T-helper 22 cell (primary cell): ENCODE data around the gene AVPI1.
"Not testable (repeated sequence)": the region's sequence is repeated elsewhere in the genome, so short reads cannot be mapped to it uniquely, and the experiment has no call there.

Experiments
- DNase-seq: peaks from one replicate; pipeline ENCODE4 v3.0.0-alpha.2; 2020; ENCODE audit warnings: low read depth

AVPI1 gene

GRCh38 chr10:97711640-97712572, 24.9 kb upstream of the AVPI1 start:
- DNase-seq, result no peak

GRCh38 chr10:97708976-97709946, 22.2 kb upstream of the AVPI1 start:
- DNase-seq, result no peak

- DNase-seq, result no peak
These were observed 21.1 kb upstream of the AVPI1 start for GRCh38 chr10:97708167-97708566.

GRCh38 chr10:97707134-97707861, 20.3 kb upstream of the AVPI1 start:
- DNase-seq, result no peak

- DNase-seq, result no peak
These were observed 18.1 kb upstream of the AVPI1 start for GRCh38 chr10:97705006-97705670.

- DNase-seq, result no peak
These were observed 17.3 kb upstream of the AVPI1 start for GRCh38 chr10:97704341-97704740.

- no peak for DNase-seq
These were observed 16.5 kb upstream of the AVPI1 start for GRCh38 chr10:97703398-97704067.

GRCh38 chr10:97701438-97702069, 14.5 kb upstream of the AVPI1 start:
- no peak for DNase-seq

- DNase-seq, result not testable (repeated sequence)
These were observed 11.1 kb upstream of the AVPI1 start for GRCh38 chr10:97698072-97698655.

GRCh38 chr10:97690133-97690532, 3.1 kb upstream of the AVPI1 start:
- no peak for DNase-seq

- DNase-seq, result no peak
These were observed 2.5 kb upstream of the AVPI1 start for GRCh38 chr10:97689559-97690020.

- DNase-seq, result no peak
These were observed 1.0 kb upstream of the AVPI1 start for GRCh38 chr10:97687785-97688781.

GRCh38 chr10:97686301-97686961, 610 bp downstream of the AVPI1 start:
- DNase-seq, result no peak

GRCh38 chr10:97685395-97685958, 1.6 kb downstream of the AVPI1 start:
- DNase-seq, result no peak

GRCh38 chr10:97684866-97685394, 2.1 kb downstream of the AVPI1 start:
- DNase-seq, result no peak

GRCh38 chr10:97684368-97684713, 2.7 kb downstream of the AVPI1 start:
- not testable (repeated sequence) for DNase-seq

GRCh38 chr10:97683556-97684367, 3.3 kb downstream of the AVPI1 start:
- no peak for DNase-seq
